OCI-LY7 (cell line): ENCODE measurements around the gene WDR7. TPM values are rescaled to one million over a fixed set of nuclear protein-coding genes. Genes with fewer than 3 reads are reported as not detected.
A peak's percentile ranks its signal among the peaks of the same experiment; 100 is the strongest.

Experiments used
- Bru-seq: library from RNA; stranded (reverse); fragments of 400-500 nt; gene quantifications from one replicate; lab custom pipeline; 2021; lab: Mats Ljungman, UMichigan
- BruChase-seq, 2 experiments: library from RNA; stranded (reverse); fragments of 400-500 nt; gene quantifications; one replicate each; lab custom pipeline; 2021; lab: Mats Ljungman, UMichigan
- BruUV-seq: library from RNA; stranded (reverse); fragments of 400-500 nt; replicated peaks from 2 replicates; lab custom pipeline; 2021; lab: Mats Ljungman, UMichigan
- CTCF ChIA-PET: fragments of 300-600 bp; sonication (Branson Sonifier 250); formaldehyde crosslinking; loops from one replicate; lab custom pipeline; 2022; ENCODE audit warnings: antibody characterized with exemption; ENCODE audit not compliant: unreplicated experiment; lab: Charles Lee
- POLR2A ChIA-PET: fragments of 300-600 bp; sonication (Branson Sonifier 250); formaldehyde crosslinking; loops from one replicate; lab custom pipeline; 2022; ENCODE audit warnings: antibody characterized with exemption; lab: Charles Lee
- DNase-seq: peaks from one replicate; pipeline ENCODE4 v3.0.0-alpha.2; 2015; ENCODE audit warnings: low spot score
- H2AFZ ChIP-seq: fragments of 200-600 bp; sonication (generic), shearing (Covaris generic); 2 replicates; pipeline ENCODE4 v1.6.1; 2014; ENCODE audit warnings: mild to moderate bottlenecking, antibody characterized with exemption, low read length, moderate library complexity
- H3K27ac ChIP-seq: fragments of 200-600 bp; sonication (generic); 2 replicates; pipeline ENCODE4 v1.5.1; 2014; ENCODE audit warnings: mixed run types, low read depth, mild to moderate bottlenecking, moderate library complexity, low read length, inconsistent platforms; ENCODE audit not compliant: poor library complexity, severe bottlenecking
- H3K36me3 ChIP-seq: fragments of 200-600 bp; sonication (generic); 2 replicates; pipeline ENCODE4 v1.6.1; 2014; ENCODE audit warnings: mild to moderate bottlenecking, antibody characterized with exemption, low read length, moderate library complexity, mixed read lengths; ENCODE audit not compliant: insufficient read depth
- H3K4me1 ChIP-seq: fragments of 200-600 bp; sonication (generic); 2 replicates; pipeline ENCODE4 v1.5.1; 2014; ENCODE audit warnings: mild to moderate bottlenecking, low read length; ENCODE audit not compliant: insufficient read depth, poor library complexity, severe bottlenecking
- H3K4me2 ChIP-seq: fragments of 200-600 bp; sonication (generic); 2 replicates; pipeline ENCODE4 v1.6.1; 2014; ENCODE audit warnings: mild to moderate bottlenecking, low read length
- H3K4me3 ChIP-seq: fragments of 200-600 bp; sonication (generic); 2 replicates; pipeline ENCODE4 v1.5.1; 2014; ENCODE audit warnings: mild to moderate bottlenecking, low read depth, low read length; ENCODE audit not compliant: poor library complexity, severe bottlenecking
- H3K79me2 ChIP-seq: fragments of 200-600 bp; sonication (generic); 2 replicates; pipeline ENCODE4 v1.6.1; 2016; ENCODE audit warnings: low read depth, mild to moderate bottlenecking, low read length, moderate library complexity, mixed read lengths; ENCODE audit not compliant: insufficient read depth
- H3K9me2 ChIP-seq: fragments of 200-600 bp; sonication (generic); 2 replicates; pipeline ENCODE4 v1.6.1; 2016; ENCODE audit warnings: mild to moderate bottlenecking, low read length, mixed read lengths; ENCODE audit not compliant: insufficient read depth
- H3K9me3 ChIP-seq: fragments of 200-600 bp; sonication (generic); 2 replicates; pipeline ENCODE4 v1.6.1; 2014; ENCODE audit warnings: mild to moderate bottlenecking, mixed run types, low read length, mixed read lengths
- H4K20me1 ChIP-seq: fragments of 200-600 bp; sonication (generic); 2 replicates; pipeline ENCODE4 v1.6.1; 2014; ENCODE audit warnings: mild to moderate bottlenecking, antibody characterized with exemption, low read length, moderate library complexity, mixed read lengths; ENCODE audit not compliant: insufficient read depth
- CTCF ChIP-seq: fragments of 200-600 bp; sonication (generic); conservative IDR thresholded peaks from 2 replicates; pipeline ENCODE4 v1.5.1; 2014; ENCODE audit warnings: mild to moderate bottlenecking, antibody characterized with exemption, low read length, moderate library complexity, mixed read lengths
- EZH2phosphoT487 ChIP-seq: fragments of 200-600 bp; sonication (generic); IDR thresholded peaks from 2 replicates; pipeline ENCODE4 v1.6.1; 2018; ENCODE audit warnings: low read depth, borderline replicate concordance, mild to moderate bottlenecking, mixed run types, antibody characterized with exemption, low read length, moderate library complexity, mixed read lengths
- intact Hi-C: fragments of 100-400 bp; cut with micrococcal nuclease; formaldehyde crosslinking; loops from one replicate; pipeline ENCODE4 v1.10.0; 2022; ENCODE audit not compliant: unreplicated experiment
- long read RNA-seq: library from polyadenylated mRNA; stranded (forward); transcript quantifications from one replicate; pipeline ENCODE4 v2.0.0, GENCODE V29; 2022
- total RNA-seq, 2 experiments: library from RNA; depleted of rRNA in 1 of 2; stranded (reverse); fragments of >200 nt in 1 of 2; shearing (Covaris generic) in 1 of 2; gene quantifications; 2 replicates each; pipeline ENCODE4 v1.2.3, GENCODE V29; 2014 to 2022

WDR7 gene
- total RNA-seq (2014; rRNA removed; shearing (Covaris generic)) (13.2 and 15.2 TPM in 2 replicates), total RNA-seq (2022) (17.1 and 18.8 TPM in 2 replicates), Bru-seq, nascent RNA (percentile 60 among the genes with signal in this experiment), BruChase-seq, experiment 1, labeled RNA remaining after a 6-hour chase (percentile 45 among the genes with signal in this experiment), BruChase-seq, experiment 2, labeled RNA remaining after a 2-hour chase (percentile 49 among the genes with signal in this experiment)
- long read RNA-seq, full-length matches to known transcripts = 5 of 10 reads
- long read RNA-seq, partial matches to known transcripts = 2 of 10 reads
- long read RNA-seq, other reads (novel, unspliced or antisense) = 3 of 10 reads

- BruUV-seq = no TSS peak
- H3K4me1 ChIP-seq = peaks cover 10% of the 10 kb centered on the region
These were observed at the start of gene WDR7 for GRCh38 chr18:56650944-56651770. Gene WDR7, plus strand, starts transcription at chr18:56651359. Its CDS starts 21,157 bp downstream, at chr18:56672516.

GRCh38 chr18:56606618-56607017, 44.5 kb upstream of the WDR7 start:
- H3K4me3 ChIP-seq = no peak overlapping the region
- H4K20me1 ChIP-seq = no peaks in the 10 kb centered on the region
- H3K36me3 ChIP-seq = peaks cover 52% of the 10 kb centered on the region
- no peak for DNase-seq
- H3K4me1 ChIP-seq = no peaks in the 10 kb centered on the region
- no peak overlapping the region for H3K27ac ChIP-seq
- no peak overlapping the region for H3K4me2 ChIP-seq
- BruUV-seq = no TSS peak
- intact Hi-C loops = no loop called here
- TF ChIP-seq EZH2phosphoT487 (no peak), CTCF (no peak)
- H3K79me2 ChIP-seq = no peaks in the 10 kb centered on the region
- no peaks in the 10 kb centered on the region for H3K9me3 ChIP-seq
- no peak overlapping the region for H2AFZ ChIP-seq
- POLR2A ChIA-PET = no interaction called here
- no peaks in the 10 kb centered on the region for H3K9me2 ChIP-seq
- CTCF ChIA-PET = no interaction called here

More at GRCh38 chr18:56650944-56651770, at the start of gene WDR7:
- peak within 1 kb of the TSS; percentile 62 for H3K27ac ChIP-seq
- DNase-seq = peak; percentile 91
- H3K4me2 ChIP-seq = peak within 1 kb of the TSS; percentile 98
- CTCF ChIA-PET = no interaction called here
- POLR2A ChIA-PET = interaction anchor here (0.6 to 3.5 kb wide), 4 partner anchors 10 to 255 kb away, joined by 3 to 25 read pairs (median 3); no protein-coding TSS in a partner anchor
- H3K36me3 ChIP-seq = no peaks in the 10 kb centered on the region; the same call in 1 of the 2 replicates
- H3K9me3 ChIP-seq = no peaks in the 10 kb centered on the region
- peaks cover 29% of the 10 kb centered on the region for H3K79me2 ChIP-seq
- intact Hi-C loops = no loop called here
- no peaks in the 10 kb centered on the region for H3K9me2 ChIP-seq
- peak within 1 kb of the TSS; percentile 80; the same call in 1 of the 2 replicates for H2AFZ ChIP-seq
- TF ChIP-seq EZH2phosphoT487 (no peak), CTCF (no peak)
- H4K20me1 ChIP-seq = no peaks in the 10 kb centered on the region
- H3K4me3 ChIP-seq = peak within 1 kb of the TSS; percentile 79
